Osteocyte (in vitro differentiated cells): ENCODE measurements around the gene TMEM247. TPM values are rescaled to one million over a fixed set of nuclear protein-coding genes. Genes with fewer than 3 reads are reported as not detected.
A peak's percentile ranks its signal among the peaks of the same experiment; 100 is the strongest.

Experiments used
- DNase-seq: peaks from one replicate; pipeline ENCODE4 v3.0.0; 2021; ENCODE audit warnings: mixed read lengths; ENCODE audit not compliant: unreplicated experiment; ENCODE audit errors: extremely low spot score
- H3K27ac Mint-ChIP-seq: one replicate; pipeline ENCODE4 v1.8.0; 2021; ENCODE audit warnings: mild to moderate bottlenecking, mixed read lengths; ENCODE audit not compliant: unreplicated experiment
- H3K27me3 Mint-ChIP-seq: one replicate; pipeline ENCODE4 v1.8.0; 2021; ENCODE audit warnings: mixed read lengths; ENCODE audit not compliant: unreplicated experiment
- H3K36me3 Mint-ChIP-seq: one replicate; pipeline ENCODE4 v1.8.0; 2021; ENCODE audit warnings: mixed read lengths; ENCODE audit not compliant: unreplicated experiment
- H3K4me1 Mint-ChIP-seq: one replicate; pipeline ENCODE4 v1.8.0; 2021; ENCODE audit warnings: mixed read lengths; ENCODE audit not compliant: unreplicated experiment
- H3K4me3 Mint-ChIP-seq: one replicate; pipeline ENCODE4 v1.8.0; 2021; ENCODE audit warnings: mild to moderate bottlenecking, moderate library complexity, mixed read lengths; ENCODE audit not compliant: unreplicated experiment
- H3K9me3 Mint-ChIP-seq: one replicate; pipeline ENCODE4 v1.8.0; 2021; ENCODE audit warnings: mixed read lengths; ENCODE audit not compliant: unreplicated experiment
- total RNA-seq: library from RNA; stranded (reverse); gene quantifications from 2 replicates; pipeline ENCODE4 v1.2.1, GENCODE V29; 2021
- TF ChIP-seq, protein P1 (sequence below): fragments of 200-600 bp; sonication (generic); IDR thresholded peaks from 2 replicates; pipeline ENCODE4 v1.5.0; 2021; ENCODE audit warnings: antibody characterized with exemption, mild to moderate bottlenecking, moderate library complexity

The TMEM247 gene
- total RNA-seq, 1 donor from 2014 or later, result not detected

DNA sequence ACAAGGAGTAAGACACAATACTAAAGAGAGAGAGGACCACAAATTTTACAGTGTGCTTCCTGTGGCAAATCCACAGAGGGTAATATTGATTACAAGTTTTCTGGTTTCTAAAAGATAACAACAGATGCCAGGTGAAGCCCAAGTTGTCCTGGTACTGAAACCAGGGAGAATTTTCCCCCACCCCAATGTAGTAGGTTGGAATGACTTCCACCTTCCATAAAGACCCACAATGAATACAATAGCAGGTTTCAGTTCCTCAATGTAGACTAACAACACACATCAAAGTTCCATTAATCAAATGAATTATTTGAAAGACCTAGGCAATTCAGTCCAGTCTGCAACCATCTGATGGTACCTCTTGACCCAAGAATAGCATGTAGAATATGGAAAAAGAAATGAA is 44.0 kb upstream of the TMEM247 start:
- Mint-ChIP-seq H3K4me3 (no peak overlapping the region), H3K27ac (peak overlapping the region; percentile 71), H3K27me3 (peaks cover 76% of the 10 kb centered on the region), H3K36me3 (no peaks in the 10 kb centered on the region), H3K9me3 (no peaks in the 10 kb centered on the region), H3K4me1 (peaks cover 13% of the 10 kb centered on the region)
- TF ChIP-seq, protein P1, sequence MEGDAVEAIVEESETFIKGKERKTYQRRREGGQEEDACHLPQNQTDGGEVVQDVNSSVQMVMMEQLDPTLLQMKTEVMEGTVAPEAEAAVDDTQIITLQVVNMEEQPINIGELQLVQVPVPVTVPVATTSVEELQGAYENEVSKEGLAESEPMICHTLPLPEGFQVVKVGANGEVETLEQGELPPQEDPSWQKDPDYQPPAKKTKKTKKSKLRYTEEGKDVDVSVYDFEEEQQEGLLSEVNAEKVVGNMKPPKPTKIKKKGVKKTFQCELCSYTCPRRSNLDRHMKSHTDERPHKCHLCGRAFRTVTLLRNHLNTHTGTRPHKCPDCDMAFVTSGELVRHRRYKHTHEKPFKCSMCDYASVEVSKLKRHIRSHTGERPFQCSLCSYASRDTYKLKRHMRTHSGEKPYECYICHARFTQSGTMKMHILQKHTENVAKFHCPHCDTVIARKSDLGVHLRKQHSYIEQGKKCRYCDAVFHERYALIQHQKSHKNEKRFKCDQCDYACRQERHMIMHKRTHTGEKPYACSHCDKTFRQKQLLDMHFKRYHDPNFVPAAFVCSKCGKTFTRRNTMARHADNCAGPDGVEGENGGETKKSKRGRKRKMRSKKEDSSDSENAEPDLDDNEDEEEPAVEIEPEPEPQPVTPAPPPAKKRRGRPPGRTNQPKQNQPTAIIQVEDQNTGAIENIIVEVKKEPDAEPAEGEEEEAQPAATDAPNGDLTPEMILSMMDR, result no peak
- DNase-seq, result no peak

DNA sequence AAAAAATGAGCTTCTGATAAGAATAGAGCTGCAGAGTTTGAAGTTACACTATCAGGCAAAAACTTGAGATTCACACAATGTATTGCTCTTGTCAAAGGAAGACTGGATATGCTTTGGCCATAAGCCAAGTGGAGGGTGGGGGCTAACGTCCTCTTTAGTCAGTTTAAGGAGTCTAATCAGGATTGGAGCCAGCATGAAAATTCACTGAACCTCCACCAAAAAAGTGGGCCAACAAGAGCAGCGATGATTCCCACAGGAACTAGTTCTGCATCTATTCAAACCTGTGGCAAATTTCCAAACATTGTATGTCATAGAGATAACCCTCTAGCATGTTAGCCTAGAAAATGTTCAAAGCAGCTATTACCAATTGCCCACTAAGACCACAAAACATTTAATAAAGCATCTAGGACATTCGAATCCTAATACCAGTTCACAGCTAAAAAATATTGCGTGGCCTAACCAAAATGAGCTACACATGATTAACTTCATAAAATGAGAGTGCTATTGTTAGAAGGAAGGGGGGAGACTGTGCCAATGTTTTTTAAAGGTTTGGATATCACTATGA is 43.5 kb upstream of the TMEM247 start:
- Mint-ChIP-seq H3K27me3 (peaks cover 76% of the 10 kb centered on the region), H3K36me3 (no peaks in the 10 kb centered on the region), H3K4me1 (peaks cover 13% of the 10 kb centered on the region), H3K9me3 (no peaks in the 10 kb centered on the region), H3K27ac (no peak overlapping the region), H3K4me3 (no peak overlapping the region)
- TF ChIP-seq, protein P1, result no peak
- no peak for DNase-seq

GRCh38 chr2:46436800-46437199 is 42.6 kb upstream of the TMEM247 start:
- Mint-ChIP-seq H3K4me3 (no peak overlapping the region), H3K4me1 (peaks cover 13% of the 10 kb centered on the region), H3K9me3 (no peaks in the 10 kb centered on the region), H3K27me3 (peaks cover 67% of the 10 kb centered on the region), H3K36me3 (no peaks in the 10 kb centered on the region), H3K27ac (no peak overlapping the region)
- no peak for DNase-seq
- TF ChIP-seq, protein P1, result no peak

GRCh38 chr2:46438102-46438501 is 41.3 kb upstream of the TMEM247 start:
- H3K9me3 Mint-ChIP-seq, result no peaks in the 10 kb centered on the region
- H3K27me3 Mint-ChIP-seq, result peaks cover 59% of the 10 kb centered on the region
- no peak overlapping the region for H3K27ac Mint-ChIP-seq
- H3K4me3 Mint-ChIP-seq, result no peak overlapping the region
- no peak for DNase-seq
- TF ChIP-seq, protein P1, result no peak
- no peaks in the 10 kb centered on the region for H3K36me3 Mint-ChIP-seq
- H3K4me1 Mint-ChIP-seq, result peaks cover 13% of the 10 kb centered on the region

DNA sequence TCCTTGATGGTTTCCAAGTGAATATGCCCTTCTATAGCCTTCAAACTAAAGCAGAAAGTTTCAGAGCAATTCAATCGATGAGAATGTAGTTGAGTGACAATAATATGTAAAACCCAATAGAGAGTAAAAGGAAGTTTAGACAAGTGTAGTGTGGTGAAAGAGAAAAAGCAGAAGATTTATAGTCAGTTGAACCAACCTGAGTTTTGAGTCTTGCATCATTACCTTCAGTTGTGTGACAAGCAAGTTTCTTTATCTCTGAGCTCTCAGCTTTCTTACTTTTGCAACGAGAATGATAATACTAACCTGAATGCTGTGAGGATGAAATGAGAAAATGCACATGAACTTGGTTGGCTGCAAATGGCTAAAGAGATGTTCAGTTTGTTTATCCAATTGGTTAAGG is 40.6 kb upstream of the TMEM247 start:
- no peak for DNase-seq
- Mint-ChIP-seq H3K4me1 (peaks cover 13% of the 10 kb centered on the region), H3K27ac (no peak overlapping the region), H3K4me3 (no peak overlapping the region), H3K27me3 (peaks cover 53% of the 10 kb centered on the region), H3K36me3 (no peaks in the 10 kb centered on the region), H3K9me3 (no peaks in the 10 kb centered on the region)
- TF ChIP-seq, protein P1, result no peak
